ENCODE results near the gene MICAL3. TPM values are rescaled to one million over a fixed set of nuclear protein-coding genes. Genes with fewer than 3 reads are reported as not detected.
"Not testable (repeated sequence)": the region's sequence is repeated elsewhere in the genome, so short reads cannot be mapped to it uniquely, and the experiment has no call there.

Gene MICAL3
- total and polyA plus RNA-seq, 7 donors = 9.6 to 94.2 (median 35.0) TPM

GRCh38 chr22:18042685-18043084, 18.3 kb upstream of the MICAL3 start:
- no peak overlapping the region for H3K4me3 ChIP-seq
- WGBS, 2 donors = 85 to 90% methylated on average over 6 of the region's 6 CpGs
- TF ChIP-seq CTCF (IDR thresholded peaks at IDR 0.05) (no peak), POLR2A (IDR thresholded peaks at IDR 0.05) (no peak), POLR2AphosphoS5 (IDR thresholded peaks at IDR 0.05) (no peak), EP300 (IDR thresholded peaks at IDR 0.05) (no peak)
- DNase-seq = no peak
- H3K27me3 ChIP-seq = no peaks in the 10 kb centered on the region
- H3K4me1 ChIP-seq = peaks cover 0 to 13% (median 11%) of the 10 kb centered on the region in 4 donors
- no peak overlapping the region for H3K27ac ChIP-seq
- intact Hi-C loops (cut with DNase I) = no loop called here
- no peaks in the 10 kb centered on the region for H3K9me3 ChIP-seq
- H3K36me3 ChIP-seq = no peaks in the 10 kb centered on the region

GRCh38 chr22:18040898-18041297, 16.5 kb upstream of the MICAL3 start:
- H3K36me3 ChIP-seq; H3K27ac ChIP-seq; H3K9me3 ChIP-seq; H3K4me3 ChIP-seq; DNase-seq; H3K27me3 ChIP-seq; intact Hi-C loops (cut with DNase I): not testable (repeated sequence)
- peaks cover 0 to 13% (median 11%) of the 10 kb centered on the region in 4 donors for H3K4me1 ChIP-seq
- WGBS, 2 donors = 70 to 82% methylated on average over 6 of the region's 6 CpGs

- no peak for TF ChIP-seq POLR2A (IDR thresholded peaks at IDR 0.05)
- TF ChIP-seq POLR2AphosphoS5 (IDR thresholded peaks at IDR 0.05) = no peak
- no peak for TF ChIP-seq CTCF (IDR thresholded peaks at IDR 0.05)
- no peak for TF ChIP-seq EP300 (IDR thresholded peaks at IDR 0.05)
- Histone ChIP-seq H3K4me3 (no peak overlapping the region), H3K27ac (peak overlapping the region in 2 of 4 donors; percentile 8 to 42), H3K27me3 (no peaks in the 10 kb centered on the region), H3K36me3 (no peaks in the 10 kb centered on the region), H3K9me3 (no peaks in the 10 kb centered on the region), H3K4me1 (peaks cover 0 to 42% (median 32%) of the 10 kb centered on the region in 4 donors)
- DNase-seq = no peak
- 44 to 74% methylated on average over 9 of the region's 9 CpGs for WGBS, 2 donors
- intact Hi-C loops (cut with DNase I) = no loop called here
Measured at GRCh38 chr22:18035751-18036150, 11.4 kb upstream of the MICAL3 start.

GRCh38 chr22:18034076-18034475, 9.7 kb upstream of the MICAL3 start:
- Histone ChIP-seq H3K9me3 (no peaks in the 10 kb centered on the region), H3K4me1 (peaks cover 0 to 42% (median 32%) of the 10 kb centered on the region in 4 donors), H3K27me3 (no peaks in the 10 kb centered on the region), H3K27ac (peak overlapping the region; percentile 73 to 91 (median 82)), H3K36me3 (no peaks in the 10 kb centered on the region), H3K4me3 (no peak overlapping the region)
- TF ChIP-seq POLR2A (IDR thresholded peaks at IDR 0.05) = no peak
- DNase-seq = no peak
- WGBS, 2 donors = 90 to 92% methylated on average over 3 of the region's 3 CpGs
- intact Hi-C loops (cut with DNase I) = no loop called here

- H3K4me3 ChIP-seq = no peak overlapping the region
- peaks cover 0 to 42% (median 32%) of the 10 kb centered on the region in 4 donors for H3K4me1 ChIP-seq
- TF ChIP-seq CTCF (IDR thresholded peaks at IDR 0.05) (peak in 2 of 4 experiments; percentile 26 to 51), POLR2AphosphoS5 (IDR thresholded peaks at IDR 0.05) (peak in 2 of 4 donors; percentile 11 to 12), POLR2A (IDR thresholded peaks at IDR 0.05) (no peak), EP300 (IDR thresholded peaks at IDR 0.05) (peak in 1 of 4 donors; percentile 16)
- WGBS, 2 donors = 87 to 90% methylated on average over 6 of the region's 6 CpGs
- intact Hi-C loops (cut with DNase I) = no loop called here
- no peaks in the 10 kb centered on the region for H3K36me3 ChIP-seq
- peak overlapping the region; percentile 73 to 91 (median 82) for H3K27ac ChIP-seq
- no peaks in the 10 kb centered on the region for H3K9me3 ChIP-seq
- H3K27me3 ChIP-seq = no peaks in the 10 kb centered on the region
- no peak for DNase-seq
Measured at GRCh38 chr22:18033204-18033998, 9.0 kb upstream of the MICAL3 start.
